MM.1S (cell line): ENCODE measurements around the gene ADARB1.

Experiments used
- CTCF ChIP-seq: fragments of 300-600 bp; sonication (generic); IDR thresholded peaks from 2 replicates; pipeline ENCODE4 v1.5.1; 2016; ENCODE audit warnings: antibody characterized with exemption, low read length, mixed read lengths
- EZH2 ChIP-seq: fragments of 300-600 bp; sonication (generic); optimal IDR thresholded peaks from 2 replicates; pipeline ENCODE3; 2017; ENCODE audit warnings: low read depth, mild to moderate bottlenecking, antibody characterized with exemption, low read length, mixed read lengths

- TF ChIP-seq CTCF (no peak), EZH2 (no peak)
Measured at GRCh38 chr21:45108808-45109781, 34.7 kb downstream of the ADARB1 start.
